CD4-positive, CD25-positive, alpha-beta regulatory T cell (primary cell): ENCODE data around the gene PDE4DIP. TPM values are rescaled to one million over a fixed set of nuclear protein-coding genes. Genes with fewer than 3 reads are reported as not detected.
A peak's percentile ranks its signal among the peaks of the same experiment; 100 is the strongest.
"Not testable (repeated sequence)": the region's sequence is repeated elsewhere in the genome, so short reads cannot be mapped to it uniquely, and the experiment has no call there.

Source experiments
- ATAC-seq, 2 donors: fragments of 150-1000 bp; cut with Tn5 transposase; one replicate each; pipeline ENCODE4 v1.10.0; 2021; ENCODE audit warnings: low read depth in 2 of 2, moderate number of reproducible peaks in 2 of 2, moderate library complexity in 1 of 2
- DNase-seq, 3 donors: peaks; one replicate each; pipeline versions ENCODE4 v3.0.0 to v3.0.0-alpha.2; 2012 to 2022; ENCODE audit warnings: mixed read lengths in 1 of 3
- H3K27ac ChIP-seq: one replicate; pipeline ENCODE4 v1.7.0; 2013; ENCODE audit warnings: mild to moderate bottlenecking, low read length; ENCODE audit not compliant: insufficient read depth, poor library complexity, severe bottlenecking
- H3K27me3 ChIP-seq: one replicate; pipeline ENCODE4 v1.7.0; 2013; ENCODE audit warnings: low read length; ENCODE audit not compliant: control insufficient read depth, insufficient read depth
- H3K36me3 ChIP-seq: one replicate; pipeline ENCODE4 v1.7.0; 2013; ENCODE audit warnings: mild to moderate bottlenecking, low read length, moderate library complexity; ENCODE audit not compliant: control insufficient read depth, insufficient read depth
- H3K4me1 ChIP-seq: 2 replicates; pipeline ENCODE4 v1.7.0; 2013; ENCODE audit warnings: mild to moderate bottlenecking, low read length; ENCODE audit not compliant: insufficient read depth, control insufficient read depth, poor library complexity, severe bottlenecking
- H3K4me3 ChIP-seq: one replicate; pipeline ENCODE4 v1.7.0; 2013; ENCODE audit warnings: low read depth, mild to moderate bottlenecking, low read length, moderate library complexity
- H3K9me3 ChIP-seq, 2 experiments: 1 replicate in 1 of 2; 2 replicates in 1 of 2; pipeline ENCODE4 v1.7.0; 2013; ENCODE audit warnings: low read length in 2 of 2, mild to moderate bottlenecking in 1 of 2, moderate library complexity in 1 of 2; ENCODE audit not compliant: control insufficient read depth in 2 of 2
- H3K27ac Mint-ChIP-seq, 3 donors: one replicate each; pipeline ENCODE4 v1.8.0; 2020 to 2022; ENCODE audit warnings: mild to moderate bottlenecking in 3 of 3, mixed read lengths in 3 of 3, moderate library complexity in 2 of 3
- H3K27me3 Mint-ChIP-seq: one replicate; pipeline ENCODE4 v1.8.0; 2022; ENCODE audit warnings: mild to moderate bottlenecking, mixed read lengths
- H3K36me3 Mint-ChIP-seq: one replicate; pipeline ENCODE4 v1.8.0; 2020; ENCODE audit warnings: mixed read lengths
- H3K4me1 Mint-ChIP-seq, 4 donors: one replicate each; pipeline ENCODE4 v1.8.0; 2020 to 2022; ENCODE audit warnings: mixed read lengths in 4 of 4, mild to moderate bottlenecking in 1 of 4
- H3K4me3 Mint-ChIP-seq, 4 donors: one replicate each; pipeline ENCODE4 v1.8.0; 2020 to 2022; ENCODE audit warnings: mild to moderate bottlenecking in 4 of 4, mixed read lengths in 4 of 4, moderate library complexity in 3 of 4
- H3K9me3 Mint-ChIP-seq, 7 donors: one replicate each; pipeline ENCODE4 v1.8.0; 2020 to 2022; ENCODE audit warnings: mixed read lengths in 7 of 7, mild to moderate bottlenecking in 3 of 7, moderate library complexity in 2 of 7
- polyA plus RNA-seq, 4 donors: library from polyadenylated mRNA; unstranded; fragments of 300-500 nt; fragmentation: Illumina TruSeq; gene quantifications; one replicate each; pipeline ENCODE4 v1.2.3, GENCODE V29; 2021
- total RNA-seq: library from RNA; stranded (reverse); gene quantifications from one replicate; pipeline ENCODE4 v1.2.3, GENCODE V29; 2022

PDE4DIP gene
- total and polyA plus RNA-seq, 5 donors from 2014 or later, result 22.3 to 50.8 (median 34.2) TPM

DNA sequence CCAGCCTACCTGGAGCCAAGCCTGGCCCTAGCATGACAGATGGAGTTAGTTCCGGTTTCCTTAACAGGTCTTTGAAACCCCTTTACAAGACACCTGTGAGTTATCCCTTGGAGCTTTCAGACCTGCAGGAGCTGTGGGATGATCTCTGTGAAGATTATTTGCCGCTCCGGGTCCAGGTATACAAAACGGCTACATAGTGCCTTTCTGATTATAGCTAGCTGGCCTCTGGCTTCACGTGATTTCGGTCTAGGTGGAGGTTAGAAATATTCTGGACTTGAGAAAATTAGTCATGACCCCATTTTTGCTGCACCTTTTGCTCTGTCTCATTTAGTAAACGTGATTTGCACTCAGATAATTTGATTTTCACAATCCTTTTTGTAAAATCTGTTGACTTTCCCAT, 109.5 kb downstream of the PDE4DIP start:
- H3K27ac ChIP-seq, H3K27me3 ChIP-seq, H3K36me3 Mint-ChIP-seq, DNase-seq, H3K27me3 Mint-ChIP-seq, ATAC-seq, H3K9me3 ChIP-seq, H3K36me3 ChIP-seq, H3K9me3 Mint-ChIP-seq, H3K4me1 ChIP-seq: not testable (repeated sequence)
- Mint-ChIP-seq H3K27ac (peak overlapping the region; percentile 7 to 52 (median 47)), H3K4me1 (peaks cover 4 to 20% (median 10%) of the 10 kb centered on the region in 4 donors), H3K4me3 (peak overlapping the region; percentile 81 to 97 (median 92))
- peak overlapping the region; percentile 72 for H3K4me3 ChIP-seq

DNA sequence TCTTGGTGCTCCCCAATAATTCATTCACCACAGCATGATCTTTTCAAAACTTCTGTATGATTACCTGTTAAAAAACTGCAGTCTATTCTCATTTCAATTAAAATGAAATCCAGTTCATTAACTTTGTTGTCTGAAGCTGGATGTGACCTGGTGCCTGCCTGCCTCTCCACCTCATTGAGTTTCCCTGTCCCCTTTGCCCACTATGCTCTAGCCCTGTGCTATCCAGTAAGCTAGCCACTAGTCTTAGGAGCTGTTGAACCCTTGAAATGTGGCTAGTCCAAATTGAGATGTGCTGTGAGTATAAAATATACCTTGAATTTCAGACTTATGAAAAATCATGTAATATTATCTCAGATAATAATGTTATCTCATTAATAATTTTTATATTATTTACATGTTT, 114.1 kb downstream of the PDE4DIP start:
- H3K36me3 Mint-ChIP-seq, ATAC-seq, H3K4me1 Mint-ChIP-seq, H3K27me3 ChIP-seq, H3K27me3 Mint-ChIP-seq, H3K36me3 ChIP-seq, H3K9me3 Mint-ChIP-seq, H3K27ac ChIP-seq, H3K4me3 ChIP-seq, H3K9me3 ChIP-seq, DNase-seq, H3K27ac Mint-ChIP-seq, H3K4me1 ChIP-seq: not testable (repeated sequence)
- peak overlapping the region in 2 of 4 donors; percentile 69 to 76 for H3K4me3 Mint-ChIP-seq

DNA sequence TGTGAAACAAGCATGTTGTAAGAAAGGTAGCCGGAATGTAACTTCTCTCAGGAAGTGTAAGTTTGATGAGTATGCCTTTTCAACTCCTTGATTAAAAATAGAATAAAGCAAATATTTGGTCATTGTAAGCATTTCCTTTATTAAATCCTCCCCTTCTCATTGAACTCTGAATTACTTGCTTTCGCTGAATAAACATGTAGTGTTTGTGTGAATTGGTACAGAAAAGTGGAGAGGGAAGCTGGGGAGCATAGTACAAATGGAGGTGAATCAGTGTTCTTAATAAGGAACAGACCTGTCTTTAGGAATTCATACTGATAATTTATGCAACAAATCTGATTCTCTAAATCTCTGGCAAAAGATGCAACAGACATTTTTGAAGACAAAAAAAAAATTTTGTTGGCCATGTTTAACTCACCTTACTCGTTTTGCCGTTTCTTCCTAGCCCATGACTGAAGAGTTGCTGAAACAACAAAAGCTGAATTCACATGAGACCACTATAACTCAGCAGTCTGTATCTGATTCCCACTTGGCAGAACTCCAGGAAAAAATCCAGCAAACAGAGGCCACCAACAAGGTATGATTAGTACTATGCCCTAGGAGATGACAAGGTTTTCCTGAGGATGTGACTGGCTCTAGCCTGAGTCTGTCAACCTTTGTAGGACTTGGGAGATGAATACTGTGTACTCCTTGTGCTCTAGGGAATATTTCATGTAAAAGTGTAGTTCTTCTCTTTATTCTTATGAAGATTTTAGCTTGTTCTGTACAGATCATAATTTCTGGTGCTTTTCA, 116.2 kb downstream of the PDE4DIP start:
- H3K4me3 Mint-ChIP-seq, result not testable (repeated sequence)

DNA sequence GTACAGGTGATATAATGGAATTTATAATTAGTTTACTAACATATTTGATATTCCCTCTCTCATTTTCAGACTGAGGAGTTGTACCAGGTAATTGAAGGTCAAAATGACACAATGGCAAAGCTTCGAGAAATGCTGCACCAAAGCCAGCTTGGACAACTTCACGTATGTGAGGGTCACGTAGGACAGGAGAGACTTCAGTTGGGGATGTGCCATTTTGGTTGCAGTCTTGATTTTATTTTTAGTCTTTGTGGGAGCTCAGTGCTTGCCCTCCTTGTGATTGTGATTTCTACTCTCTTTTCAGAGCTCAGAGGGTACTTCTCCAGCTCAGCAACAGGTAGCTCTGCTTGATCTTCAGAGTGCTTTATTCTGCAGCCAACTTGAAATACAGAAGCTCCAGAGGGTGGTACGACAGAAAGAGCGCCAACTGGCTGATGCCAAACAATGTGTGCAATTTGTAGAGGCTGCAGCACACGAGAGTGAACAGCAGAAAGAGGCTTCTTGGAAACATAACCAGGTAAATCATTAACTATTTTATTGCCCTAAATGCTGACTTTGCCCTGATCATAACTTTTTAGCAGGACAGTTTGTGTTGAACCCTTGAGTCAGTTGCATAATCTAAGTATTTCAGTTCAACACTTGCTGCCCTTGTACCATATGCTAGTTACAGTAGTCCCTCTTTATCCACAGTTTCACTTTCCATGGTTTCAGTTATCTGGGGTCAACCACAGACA, 118.1 kb downstream of the PDE4DIP start:
- H3K27me3 Mint-ChIP-seq, H3K9me3 Mint-ChIP-seq, H3K27me3 ChIP-seq, DNase-seq, H3K36me3 ChIP-seq, H3K27ac ChIP-seq, H3K4me1 ChIP-seq, ATAC-seq, H3K4me1 Mint-ChIP-seq, H3K27ac Mint-ChIP-seq, H3K36me3 Mint-ChIP-seq, H3K4me3 ChIP-seq, H3K9me3 ChIP-seq, H3K4me3 Mint-ChIP-seq: not testable (repeated sequence)

More for the DNA sequence above, 116.2 kb downstream of the PDE4DIP start:
- H3K36me3 Mint-ChIP-seq, H3K36me3 ChIP-seq, H3K4me1 ChIP-seq, H3K27ac ChIP-seq, ATAC-seq, H3K4me1 Mint-ChIP-seq, H3K9me3 Mint-ChIP-seq, H3K4me3 ChIP-seq, H3K27me3 Mint-ChIP-seq, H3K9me3 ChIP-seq, DNase-seq, H3K27me3 ChIP-seq: not testable (repeated sequence)
- H3K27ac Mint-ChIP-seq, result peak overlapping the region in 1 of 3 donors; percentile 14

DNA sequence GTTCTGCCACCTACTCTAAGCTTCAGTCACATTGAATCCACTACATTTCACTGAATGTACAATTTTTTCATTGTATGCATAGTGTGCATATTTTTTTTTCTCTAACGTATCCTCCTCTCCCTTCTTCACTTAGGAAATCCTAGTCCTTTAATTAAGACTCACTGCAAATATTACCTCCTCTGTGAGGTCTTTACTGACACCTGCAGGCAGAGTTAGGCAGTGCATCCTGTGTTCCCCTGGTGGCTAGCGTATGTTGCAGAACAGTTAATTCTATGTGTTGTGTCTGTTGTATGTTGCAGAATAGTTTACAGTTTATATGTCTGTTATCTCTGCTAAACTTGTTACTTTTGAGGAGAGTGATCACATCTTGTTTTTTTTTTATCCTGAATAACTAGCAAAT, 121.9 kb downstream of the PDE4DIP start:
- not testable (repeated sequence) for DNase-seq, H3K9me3 ChIP-seq, H3K27ac ChIP-seq, H3K27me3 Mint-ChIP-seq, H3K9me3 Mint-ChIP-seq, H3K36me3 Mint-ChIP-seq, H3K27ac Mint-ChIP-seq, H3K4me1 Mint-ChIP-seq, H3K4me3 ChIP-seq, H3K27me3 ChIP-seq, H3K4me1 ChIP-seq, H3K4me3 Mint-ChIP-seq
- peak; percentile 85 to 94 for ATAC-seq
- H3K36me3 ChIP-seq, result peaks cover 10% of the 10 kb centered on the region

DNA sequence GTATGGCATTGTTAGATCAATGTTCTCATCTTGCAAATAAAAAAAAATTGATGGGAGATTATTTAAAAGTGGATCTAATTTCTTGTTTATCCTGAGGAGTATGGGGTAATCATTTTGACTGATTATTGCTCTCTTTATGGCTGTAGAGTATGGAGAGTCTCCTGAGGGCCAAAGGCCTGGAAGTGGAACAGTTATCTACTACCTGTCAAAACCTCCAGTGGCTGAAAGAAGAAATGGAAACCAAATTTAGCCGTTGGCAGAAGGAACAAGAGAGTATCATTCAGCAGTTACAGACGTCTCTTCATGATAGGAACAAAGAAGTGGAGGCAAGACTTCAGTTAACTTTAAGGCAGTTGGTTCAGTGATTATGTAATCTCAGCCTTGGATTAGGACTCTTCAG, 123.4 kb downstream of the PDE4DIP start:
- not testable (repeated sequence) for DNase-seq, H3K4me1 ChIP-seq, H3K27ac Mint-ChIP-seq, H3K36me3 Mint-ChIP-seq, ATAC-seq, H3K27ac ChIP-seq, H3K4me3 Mint-ChIP-seq, H3K4me1 Mint-ChIP-seq, H3K9me3 ChIP-seq, H3K27me3 ChIP-seq, H3K9me3 Mint-ChIP-seq, H3K27me3 Mint-ChIP-seq, H3K4me3 ChIP-seq
- peaks cover 10% of the 10 kb centered on the region for H3K36me3 ChIP-seq

DNA sequence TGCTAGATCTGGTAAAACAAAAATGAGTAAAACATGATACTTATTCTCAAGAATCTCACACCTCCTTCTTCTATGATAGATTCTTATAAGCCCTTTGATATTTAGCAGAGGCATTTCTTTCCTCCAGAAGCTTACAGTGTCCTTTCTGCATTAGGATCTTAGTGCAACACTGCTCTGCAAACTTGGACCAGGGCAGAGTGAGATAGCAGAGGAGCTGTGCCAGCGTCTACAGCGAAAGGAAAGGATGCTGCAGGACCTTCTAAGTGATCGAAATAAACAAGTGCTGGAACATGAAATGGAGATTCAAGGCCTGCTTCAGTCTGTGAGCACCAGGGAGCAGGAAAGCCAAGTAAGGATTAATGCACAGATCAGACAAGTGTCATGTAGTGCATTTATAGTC, 124.5 kb downstream of the PDE4DIP start:
- H3K4me1 ChIP-seq, H3K36me3 ChIP-seq, H3K27me3 ChIP-seq, H3K9me3 Mint-ChIP-seq, H3K27ac ChIP-seq, H3K27me3 Mint-ChIP-seq, H3K36me3 Mint-ChIP-seq, ATAC-seq, H3K4me3 Mint-ChIP-seq, H3K27ac Mint-ChIP-seq, H3K9me3 ChIP-seq, DNase-seq, H3K4me3 ChIP-seq, H3K4me1 Mint-ChIP-seq: not testable (repeated sequence)

DNA sequence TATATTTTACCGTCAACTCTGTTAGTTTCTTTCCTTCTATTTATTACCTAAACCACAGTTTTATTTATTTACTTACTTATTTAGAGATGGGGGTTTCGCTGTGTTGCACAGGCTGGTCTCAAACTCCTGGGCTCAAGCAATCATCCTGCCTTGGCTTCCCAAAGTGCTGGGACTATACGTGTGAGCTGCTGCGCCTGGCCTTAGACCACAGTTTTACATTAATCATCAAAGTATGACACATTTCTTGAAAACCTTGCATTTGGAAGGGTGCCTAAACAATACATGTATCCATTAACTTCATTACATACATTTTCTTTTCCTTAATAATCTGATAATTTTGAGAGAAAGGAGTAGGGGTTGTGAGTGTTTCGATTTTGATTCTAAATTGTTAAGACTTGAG, 124.9 kb downstream of the PDE4DIP start:
- H3K27ac ChIP-seq, H3K4me1 ChIP-seq, ATAC-seq, H3K36me3 Mint-ChIP-seq, H3K36me3 ChIP-seq, H3K4me1 Mint-ChIP-seq, H3K27me3 Mint-ChIP-seq, H3K4me3 Mint-ChIP-seq, H3K27me3 ChIP-seq, H3K4me3 ChIP-seq, H3K9me3 Mint-ChIP-seq, H3K27ac Mint-ChIP-seq, H3K9me3 ChIP-seq, DNase-seq: not testable (repeated sequence)
